Cardiac fibroblast (primary cell): Measurements from ENCODE around the gene ZNHIT2.
A peak's percentile ranks its signal among the peaks of the same experiment; 100 is the strongest.

Experiments used
- DNase-seq, 2 donors: peaks; one replicate each; pipeline versions ENCODE4 v3.0.0 to v3.0.0-alpha.2; 2010; ENCODE audit warnings: low read depth in 2 of 2
- H3K4me3 ChIP-seq, 2 donors: replicated peaks in 1 of 2; 1 replicate in 1 of 2; 2 replicates in 1 of 2; pipeline ENCODE4 v1.5.1; 2011; ENCODE audit warnings: low read depth in 2 of 2, low read length in 2 of 2, mild to moderate bottlenecking in 2 of 2, moderate library complexity in 1 of 2
- CTCF ChIP-seq: IDR thresholded peaks from one replicate; pipeline ENCODE4 v1.5.1; 2011; ENCODE audit warnings: low read depth, mild to moderate bottlenecking, low read length, inconsistent platforms

The ZNHIT2 gene

GRCh38 chr11:65087827-65088226, 29.7 kb downstream of the ZNHIT2 start:
- no peak overlapping the region for H3K4me3 ChIP-seq
- TF ChIP-seq CTCF, result no peak
- no peak for DNase-seq

GRCh38 chr11:65087216-65087615, 30.3 kb downstream of the ZNHIT2 start:
- DNase-seq, result no peak
- no peak for TF ChIP-seq CTCF
- no peak overlapping the region for H3K4me3 ChIP-seq

- no peak for DNase-seq
- H3K4me3 ChIP-seq, result no peak overlapping the region
- TF ChIP-seq CTCF, result no peak
Measured at GRCh38 chr11:65086809-65087208, 30.7 kb downstream of the ZNHIT2 start.

GRCh38 chr11:65085446-65085845, 32.1 kb downstream of the ZNHIT2 start:
- H3K4me3 ChIP-seq, result no peak overlapping the region
- no peak for TF ChIP-seq CTCF
- DNase-seq, result no peak

GRCh38 chr11:65084598-65085375, 32.7 kb downstream of the ZNHIT2 start:
- H3K4me3 ChIP-seq, result peak overlapping the region; percentile 81 to 91
- no peak for DNase-seq
- no peak for TF ChIP-seq CTCF

- no peak for TF ChIP-seq CTCF
- H3K4me3 ChIP-seq, result peak within 1 kb of the TSS; percentile 81 to 91
- peak; percentile 96 to 97 for DNase-seq
Measured at GRCh38 chr11:65083834-65084597, 33.5 kb downstream of the ZNHIT2 start, which contains the start of the genes CDCA5 and ZFPL1. TSS of gene CDCA5 (minus strand) at chr11:65084040. CDS start at chr11:65083978, 62 bp downstream. TSS of gene ZFPL1 (plus strand) at chr11:65084222. CDS start at chr11:65084699, 477 bp downstream.
